Peyer's patch (tissue), 4 donors: Measurements from ENCODE around the gene PGAP3.

ENCODE experiments used
- POLR2A ChIP-seq, 2 donors: fragments of 450-650 bp; IDR thresholded peaks; one replicate each; pipeline ENCODE4 v1.5.1; 2017; ENCODE audit warnings: antibody characterized with exemption in 2 of 2, mild to moderate bottlenecking in 2 of 2, moderate library complexity in 2 of 2
- TF ChIP-seq, protein P1 (sequence below), 6 experiments: fragments of 450-650 bp in 4 of 6; fragments of 200-600 bp in 2 of 6; sonication (generic) in 1 of 6; IDR thresholded peaks; one replicate each; pipeline ENCODE4 v1.5.1; 2017 to 2019; ENCODE audit warnings: antibody characterized with exemption in 6 of 6, mild to moderate bottlenecking in 3 of 6, moderate library complexity in 1 of 6

DNA sequence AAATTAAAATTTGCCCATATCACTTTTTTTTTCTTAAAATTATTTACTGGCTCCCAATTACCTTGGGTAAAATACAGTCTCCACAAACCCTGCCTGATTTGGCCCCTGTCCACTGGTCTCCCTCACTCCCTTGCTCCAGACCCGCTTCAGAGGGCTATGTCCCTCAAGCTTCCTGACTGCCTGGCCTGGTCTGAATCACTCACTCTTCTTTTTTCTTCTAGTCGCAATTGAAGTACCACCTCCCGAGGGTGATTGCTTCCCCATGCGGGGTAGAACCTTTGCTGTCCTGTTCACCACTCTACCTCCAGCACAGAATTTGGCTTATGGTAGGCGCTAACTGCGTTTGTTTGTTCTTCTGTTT is 598 bp upstream of the PGAP3 start:
- TF ChIP-seq, protein P1, sequence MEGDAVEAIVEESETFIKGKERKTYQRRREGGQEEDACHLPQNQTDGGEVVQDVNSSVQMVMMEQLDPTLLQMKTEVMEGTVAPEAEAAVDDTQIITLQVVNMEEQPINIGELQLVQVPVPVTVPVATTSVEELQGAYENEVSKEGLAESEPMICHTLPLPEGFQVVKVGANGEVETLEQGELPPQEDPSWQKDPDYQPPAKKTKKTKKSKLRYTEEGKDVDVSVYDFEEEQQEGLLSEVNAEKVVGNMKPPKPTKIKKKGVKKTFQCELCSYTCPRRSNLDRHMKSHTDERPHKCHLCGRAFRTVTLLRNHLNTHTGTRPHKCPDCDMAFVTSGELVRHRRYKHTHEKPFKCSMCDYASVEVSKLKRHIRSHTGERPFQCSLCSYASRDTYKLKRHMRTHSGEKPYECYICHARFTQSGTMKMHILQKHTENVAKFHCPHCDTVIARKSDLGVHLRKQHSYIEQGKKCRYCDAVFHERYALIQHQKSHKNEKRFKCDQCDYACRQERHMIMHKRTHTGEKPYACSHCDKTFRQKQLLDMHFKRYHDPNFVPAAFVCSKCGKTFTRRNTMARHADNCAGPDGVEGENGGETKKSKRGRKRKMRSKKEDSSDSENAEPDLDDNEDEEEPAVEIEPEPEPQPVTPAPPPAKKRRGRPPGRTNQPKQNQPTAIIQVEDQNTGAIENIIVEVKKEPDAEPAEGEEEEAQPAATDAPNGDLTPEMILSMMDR (IDR thresholded peaks at IDR 0.05): no peak
- no peak for TF ChIP-seq POLR2A (IDR thresholded peaks at IDR 0.05)
